ENCODE measurements around the gene ADAM12. TPM values are rescaled to one million over a fixed set of nuclear protein-coding genes. Genes with fewer than 3 reads are reported as not detected.

ADAM12 gene
- total and polyA plus RNA-seq, 2 donors, result 0.96 to 4.6 TPM

DNA sequence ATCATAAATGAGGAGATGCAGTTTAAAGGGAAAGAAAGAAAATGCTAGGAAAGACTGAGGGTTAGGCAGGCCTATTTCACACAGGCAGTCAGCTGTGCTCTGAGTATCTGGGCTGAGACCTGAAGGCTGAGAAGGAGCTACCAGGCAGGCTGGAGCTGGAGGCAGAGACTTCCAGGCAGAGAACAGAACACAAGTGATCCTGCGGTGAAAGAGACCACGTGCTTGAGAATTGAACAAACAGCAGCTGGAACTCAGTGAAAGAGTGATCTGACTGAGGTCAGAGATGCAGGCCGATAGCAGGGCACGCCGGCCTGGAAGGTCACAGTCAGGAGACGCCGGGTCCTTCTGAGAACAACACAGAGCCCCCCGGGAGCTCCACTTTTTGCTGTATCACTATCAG lies 147.8 kb downstream of the ADAM12 start:
- Histone ChIP-seq H3K27me3 (ENCODE audit: control insufficient read depth in 2 of 2, insufficient read depth in 1 of 2, low read length in 1 of 2) (no peaks in the 10 kb centered on the region), H3K36me3 (ENCODE audit: control insufficient read depth in 2 of 2, insufficient read depth in 2 of 2, low read length in 1 of 2) (no peaks in the 10 kb centered on the region), H3K4me3 (ENCODE audit: low read length in 2 of 2) (no peak overlapping the region), H3K4me1 (ENCODE audit: control insufficient read depth in 2 of 2, insufficient read depth in 2 of 2, low read length in 2 of 2) (peaks cover 0 to 7% of the 10 kb centered on the region in 2 donors), H3K27ac (ENCODE audit: low read depth in 1 of 2, low read length in 1 of 2) (no peak overlapping the region), H3K9me3 (ENCODE audit: control insufficient read depth in 2 of 2, insufficient read depth in 1 of 2, low read length in 1 of 2) (peaks cover 0 to 3% of the 10 kb centered on the region in 2 donors)
- no peak for DNase-seq (ENCODE audit: low read depth in 6 of 9, low spot score in 9 of 9)
- WGBS, result 94% methylated on average over 8 of the region's 8 CpGs

DNA sequence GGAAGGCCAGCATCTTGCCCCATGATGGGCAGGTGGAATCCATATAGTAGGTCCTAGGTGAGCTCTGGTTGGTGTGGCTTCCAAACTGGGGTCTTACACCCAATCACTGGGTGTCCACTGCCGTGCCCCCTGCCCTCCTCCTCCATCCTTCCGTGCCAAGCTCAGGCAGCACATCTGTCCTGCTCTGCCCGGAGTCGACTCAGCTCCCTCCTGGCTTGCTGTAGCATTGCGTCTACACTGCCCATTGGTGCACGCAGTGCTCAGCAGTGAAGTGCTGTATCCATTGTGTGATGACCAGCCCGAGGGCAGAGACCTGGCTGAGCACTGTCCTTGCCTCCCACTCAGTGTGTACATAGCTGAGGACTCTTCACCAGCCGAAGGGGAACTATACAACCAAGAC lies 148.4 kb downstream of the ADAM12 start:
- H3K4me1 ChIP-seq (ENCODE audit: control insufficient read depth in 2 of 2, insufficient read depth in 2 of 2, low read length in 2 of 2), result peaks cover 0 to 7% of the 10 kb centered on the region in 2 donors
- no peaks in the 10 kb centered on the region for H3K36me3 ChIP-seq (ENCODE audit: control insufficient read depth in 2 of 2, insufficient read depth in 2 of 2, low read length in 1 of 2)
- WGBS, result 93% methylated on average over 8 of the region's 8 CpGs
- no peaks in the 10 kb centered on the region for H3K27me3 ChIP-seq (ENCODE audit: control insufficient read depth in 2 of 2, insufficient read depth in 1 of 2, low read length in 1 of 2)
- no peak for DNase-seq (ENCODE audit: low read depth in 6 of 9, low spot score in 9 of 9)
- no peak overlapping the region for H3K4me3 ChIP-seq (ENCODE audit: low read length in 2 of 2)
- no peak overlapping the region for H3K27ac ChIP-seq (ENCODE audit: low read depth in 1 of 2, low read length in 1 of 2)
- H3K9me3 ChIP-seq (ENCODE audit: control insufficient read depth in 2 of 2, insufficient read depth in 1 of 2, low read length in 1 of 2), result peaks cover 0 to 8% of the 10 kb centered on the region in 2 donors

DNA sequence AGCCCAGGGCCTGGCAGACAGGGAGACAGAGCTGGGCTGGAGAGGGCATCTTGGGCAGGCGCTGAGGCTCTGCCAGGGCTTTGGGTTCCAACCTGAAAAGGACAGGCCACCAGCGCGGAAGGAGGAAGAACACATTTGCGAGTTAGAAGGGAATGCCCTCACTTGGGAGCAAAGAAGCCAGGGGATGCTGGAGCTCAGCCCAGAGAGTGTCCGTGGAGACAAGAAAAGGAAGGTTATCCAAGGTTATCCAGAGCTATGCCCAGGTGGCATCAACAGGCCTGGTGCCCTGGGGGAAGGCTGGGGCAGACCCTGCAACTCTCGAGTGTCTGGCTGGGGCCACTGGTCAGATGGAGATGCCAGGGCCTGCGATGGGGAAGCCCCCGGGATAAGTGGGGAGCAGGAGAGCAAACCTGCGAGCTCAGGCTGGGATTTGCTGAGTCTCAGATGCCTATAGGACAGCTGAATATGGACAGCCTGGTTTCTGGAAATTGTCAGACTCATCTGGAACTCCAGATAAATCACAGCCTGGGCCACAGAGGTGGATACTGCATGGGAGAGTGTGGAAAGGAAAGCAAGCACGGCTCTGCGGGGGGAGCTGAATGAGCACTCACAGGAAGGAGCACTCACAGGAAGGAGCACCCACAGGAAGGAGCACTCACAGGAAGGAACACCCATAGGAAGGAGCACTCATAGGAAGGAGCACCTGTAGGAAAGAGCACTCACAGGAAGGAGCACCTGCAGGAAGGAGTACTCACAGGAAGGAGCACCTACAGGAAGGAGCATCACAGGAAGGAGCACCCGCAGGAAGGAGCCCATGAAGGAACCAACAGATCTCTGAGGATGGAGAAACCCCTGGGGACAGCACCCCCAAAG lies 152.1 kb downstream of the ADAM12 start:
- Histone ChIP-seq H3K27me3 (ENCODE audit: control insufficient read depth in 2 of 2, insufficient read depth in 1 of 2, low read length in 1 of 2) (no peaks in the 10 kb centered on the region), H3K9me3 (ENCODE audit: control insufficient read depth in 2 of 2, insufficient read depth in 1 of 2, low read length in 1 of 2) (peaks cover 0 to 8% of the 10 kb centered on the region in 2 donors), H3K4me3 (ENCODE audit: low read length in 2 of 2) (no peak overlapping the region), H3K4me1 (ENCODE audit: control insufficient read depth in 2 of 2, insufficient read depth in 2 of 2, low read length in 2 of 2) (no peaks in the 10 kb centered on the region), H3K36me3 (ENCODE audit: control insufficient read depth in 2 of 2, insufficient read depth in 2 of 2, low read length in 1 of 2) (no peaks in the 10 kb centered on the region), H3K27ac (ENCODE audit: low read depth in 1 of 2, low read length in 1 of 2) (peak overlapping the region in 1 of 2 donors; percentile 3)
- no peak for DNase-seq (ENCODE audit: low read depth in 6 of 9, low spot score in 9 of 9)
- WGBS, result 94% methylated on average over 12 of the region's 12 CpGs

DNA sequence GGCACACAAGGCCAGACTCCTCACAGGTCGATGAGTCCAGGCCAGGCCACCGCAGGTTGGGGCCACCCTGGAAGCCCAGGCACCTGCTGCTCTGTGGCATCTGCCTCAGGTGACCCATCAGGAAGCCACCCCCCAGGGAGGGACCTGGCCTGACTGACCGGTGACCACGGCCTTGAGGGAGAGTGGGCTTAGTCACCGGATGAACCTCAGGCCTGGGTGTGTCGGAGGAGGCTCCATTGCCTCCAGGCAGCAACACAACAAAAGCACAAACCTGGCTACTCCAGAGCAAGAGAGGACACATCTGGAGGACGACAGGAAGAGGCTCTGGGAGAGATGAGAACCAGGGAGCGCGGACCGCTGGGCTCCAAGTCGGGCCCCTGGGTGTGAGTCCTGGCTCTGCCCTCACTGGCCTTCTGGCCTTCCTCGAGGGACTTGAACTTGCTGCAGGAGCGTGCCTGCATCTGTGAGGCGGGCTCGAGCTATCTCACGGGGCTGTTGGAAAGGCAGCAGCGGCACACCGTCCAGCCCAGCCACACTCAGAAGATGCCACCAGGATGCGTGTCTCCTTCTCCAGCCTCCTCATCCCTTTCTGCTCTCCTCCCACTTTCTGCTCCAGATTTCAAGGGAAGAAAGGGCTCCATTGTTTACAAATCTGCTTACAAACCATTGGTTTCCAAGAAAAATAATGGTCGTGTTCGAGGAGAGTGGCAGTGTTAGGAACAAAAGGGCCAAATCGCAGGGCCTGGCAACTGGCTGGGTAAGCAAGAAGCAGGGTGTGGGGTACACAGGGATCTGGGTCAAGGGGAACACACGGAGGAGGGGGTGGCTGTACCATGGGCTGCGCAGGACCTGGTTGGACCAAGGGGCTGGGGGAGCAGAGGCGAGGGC lies 152.9 kb downstream of the ADAM12 start:
- no peaks in the 10 kb centered on the region for H3K36me3 ChIP-seq (ENCODE audit: control insufficient read depth in 2 of 2, insufficient read depth in 2 of 2, low read length in 1 of 2)
- H3K27ac ChIP-seq (ENCODE audit: low read depth in 1 of 2, low read length in 1 of 2), result no peak overlapping the region
- H3K4me1 ChIP-seq (ENCODE audit: control insufficient read depth in 2 of 2, insufficient read depth in 2 of 2, low read length in 2 of 2), result no peaks in the 10 kb centered on the region
- WGBS, result 93% methylated on average over 25 of the region's 25 CpGs
- H3K27me3 ChIP-seq (ENCODE audit: control insufficient read depth in 2 of 2, insufficient read depth in 1 of 2, low read length in 1 of 2), result no peaks in the 10 kb centered on the region
- H3K4me3 ChIP-seq (ENCODE audit: low read length in 2 of 2), result no peak overlapping the region
- no peak for DNase-seq (ENCODE audit: low read depth in 6 of 9, low spot score in 9 of 9)
- peaks cover 0 to 8% of the 10 kb centered on the region in 2 donors for H3K9me3 ChIP-seq (ENCODE audit: control insufficient read depth in 2 of 2, insufficient read depth in 1 of 2, low read length in 1 of 2)

DNA sequence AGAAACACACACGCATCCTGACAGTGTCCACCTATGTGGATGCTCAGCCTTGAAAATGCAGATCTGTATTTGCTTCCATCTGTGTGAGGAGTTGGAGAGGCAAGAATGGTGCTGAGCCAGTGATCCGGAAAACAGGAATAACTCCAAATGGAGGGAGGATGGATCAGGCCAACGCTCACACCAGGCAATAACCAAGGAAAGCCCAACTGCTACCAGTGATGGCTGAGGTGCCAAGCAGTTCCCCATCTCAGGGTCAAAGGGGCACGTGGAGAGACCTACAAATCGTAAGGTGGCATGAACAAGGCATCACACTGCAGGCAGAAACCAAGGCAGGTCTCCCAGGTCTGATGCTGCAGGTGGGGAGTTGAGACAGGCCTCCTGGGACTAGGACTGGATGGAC lies 153.6 kb downstream of the ADAM12 start:
- Histone ChIP-seq H3K27me3 (ENCODE audit: control insufficient read depth in 2 of 2, insufficient read depth in 1 of 2, low read length in 1 of 2) (no peaks in the 10 kb centered on the region), H3K4me3 (ENCODE audit: low read length in 2 of 2) (no peak overlapping the region), H3K27ac (ENCODE audit: low read depth in 1 of 2, low read length in 1 of 2) (no peak overlapping the region), H3K4me1 (ENCODE audit: control insufficient read depth in 2 of 2, insufficient read depth in 2 of 2, low read length in 2 of 2) (no peaks in the 10 kb centered on the region), H3K36me3 (ENCODE audit: control insufficient read depth in 2 of 2, insufficient read depth in 2 of 2, low read length in 1 of 2) (no peaks in the 10 kb centered on the region), H3K9me3 (ENCODE audit: control insufficient read depth in 2 of 2, insufficient read depth in 1 of 2, low read length in 1 of 2) (peaks cover 0 to 8% of the 10 kb centered on the region in 2 donors)
- WGBS, result 87% methylated on average over 5 of the region's 5 CpGs
- no peak for DNase-seq (ENCODE audit: low read depth in 6 of 9, low spot score in 9 of 9)

DNA sequence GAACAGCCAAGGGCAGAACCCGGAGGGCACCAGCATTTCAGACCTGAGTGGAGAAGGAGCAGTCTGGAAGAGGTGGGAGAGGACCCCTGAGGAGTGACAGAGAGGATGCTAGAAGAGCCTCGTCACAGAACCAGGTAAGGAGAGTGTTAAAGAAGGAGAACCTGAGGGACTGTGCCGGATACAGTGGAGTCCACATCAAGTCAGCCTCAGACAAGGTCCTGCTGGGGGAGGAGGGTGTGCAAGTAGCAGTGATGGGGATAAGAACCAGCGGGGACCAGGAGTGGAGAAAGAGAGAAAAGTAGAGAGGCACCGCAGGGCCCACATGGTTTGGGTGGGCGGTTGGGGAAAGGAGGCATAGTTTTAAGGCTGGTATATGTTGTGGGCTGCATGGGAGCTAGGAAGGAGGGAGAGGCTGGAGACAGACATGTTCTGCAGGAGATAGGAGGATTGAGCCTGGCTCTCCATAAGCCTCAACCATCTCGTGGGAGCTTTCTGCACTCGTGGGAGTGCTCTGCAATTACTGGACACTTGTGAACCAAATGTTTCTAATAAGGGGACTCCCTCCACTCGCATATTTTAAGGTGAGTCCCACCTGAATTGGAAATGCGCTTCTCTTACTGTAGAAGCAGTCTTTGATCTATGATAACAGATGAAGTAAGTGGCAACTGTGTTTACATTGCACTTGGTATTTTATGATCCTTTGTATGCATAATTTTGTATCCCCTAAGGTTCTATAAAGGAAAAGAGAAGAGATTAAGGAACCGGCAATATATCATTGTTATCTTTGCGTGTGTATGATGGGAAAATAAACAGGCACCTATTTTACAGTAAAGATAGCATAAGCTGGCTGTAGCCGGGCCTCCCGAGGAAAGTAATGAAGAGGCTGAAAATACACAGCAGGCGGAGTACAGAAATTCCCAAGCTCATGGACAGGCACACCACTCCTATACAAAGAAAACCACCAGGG lies 154.8 kb downstream of the ADAM12 start:
- Histone ChIP-seq H3K36me3 (ENCODE audit: control insufficient read depth in 2 of 2, insufficient read depth in 2 of 2, low read length in 1 of 2) (no peaks in the 10 kb centered on the region), H3K9me3 (ENCODE audit: control insufficient read depth in 2 of 2, insufficient read depth in 1 of 2, low read length in 1 of 2) (peaks cover 0 to 8% of the 10 kb centered on the region in 2 donors), H3K27ac (ENCODE audit: low read depth in 1 of 2, low read length in 1 of 2) (no peak overlapping the region), H3K4me1 (ENCODE audit: control insufficient read depth in 2 of 2, insufficient read depth in 2 of 2, low read length in 2 of 2) (no peaks in the 10 kb centered on the region), H3K4me3 (ENCODE audit: low read length in 2 of 2) (no peak overlapping the region), H3K27me3 (ENCODE audit: control insufficient read depth in 2 of 2, insufficient read depth in 1 of 2, low read length in 1 of 2) (no peaks in the 10 kb centered on the region)
- 92% methylated on average over 15 of the region's 15 CpGs for WGBS
- DNase-seq (ENCODE audit: low read depth in 6 of 9, low spot score in 9 of 9), result no peak

DNA sequence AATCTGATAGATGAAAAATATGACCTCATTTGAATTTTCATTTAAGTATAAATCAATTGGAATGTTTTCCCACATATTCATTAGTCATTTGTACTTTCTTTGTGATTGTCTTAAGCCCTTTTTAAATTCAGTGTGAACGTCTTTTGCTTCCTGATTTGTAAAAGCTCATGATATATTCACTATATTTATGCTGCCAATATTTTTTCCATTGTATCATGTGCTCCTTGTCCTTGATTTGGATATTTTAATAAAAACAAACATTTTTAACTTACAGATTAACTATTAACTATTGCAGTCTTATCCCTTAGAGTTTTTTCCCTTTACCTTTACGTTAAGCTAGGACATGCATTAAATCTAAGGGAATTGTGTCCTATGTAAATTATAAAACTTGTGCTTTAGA lies 157.7 kb downstream of the ADAM12 start:
- WGBS, result 92% methylated on average over 2 of the region's 2 CpGs
- Histone ChIP-seq H3K27ac (ENCODE audit: low read depth in 1 of 2, low read length in 1 of 2) (no peak overlapping the region), H3K27me3 (ENCODE audit: control insufficient read depth in 2 of 2, insufficient read depth in 1 of 2, low read length in 1 of 2) (no peaks in the 10 kb centered on the region), H3K36me3 (ENCODE audit: control insufficient read depth in 2 of 2, insufficient read depth in 2 of 2, low read length in 1 of 2) (no peaks in the 10 kb centered on the region), H3K4me1 (ENCODE audit: control insufficient read depth in 2 of 2, insufficient read depth in 2 of 2, low read length in 2 of 2) (no peaks in the 10 kb centered on the region), H3K4me3 (ENCODE audit: low read length in 2 of 2) (no peak overlapping the region), H3K9me3 (ENCODE audit: control insufficient read depth in 2 of 2, insufficient read depth in 1 of 2, low read length in 1 of 2) (peaks cover 0 to 6% of the 10 kb centered on the region in 2 donors)
- no peak for DNase-seq (ENCODE audit: low read depth in 6 of 9, low spot score in 9 of 9)

DNA sequence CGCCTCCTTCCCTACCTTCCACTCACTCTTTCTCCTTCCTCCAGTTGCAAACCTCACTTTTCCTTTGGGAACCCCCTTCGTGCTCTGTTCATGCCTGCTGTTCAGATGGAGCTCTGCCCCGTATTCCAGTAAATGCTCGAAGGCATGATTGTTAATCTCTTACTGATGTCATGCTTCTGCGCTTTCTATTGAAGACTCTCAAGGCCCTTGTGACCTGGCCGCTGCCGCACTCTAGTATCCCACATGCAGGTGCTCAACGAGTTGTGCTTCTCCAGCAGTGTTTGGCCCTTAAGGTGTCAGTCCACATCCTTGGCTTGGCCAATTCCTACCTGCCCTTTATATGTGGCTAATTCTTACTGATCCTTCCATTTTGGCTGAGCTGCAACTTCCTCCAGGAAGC lies 158.6 kb downstream of the ADAM12 start:
- Histone ChIP-seq H3K27me3 (ENCODE audit: control insufficient read depth in 2 of 2, insufficient read depth in 1 of 2, low read length in 1 of 2) (no peaks in the 10 kb centered on the region), H3K27ac (ENCODE audit: low read depth in 1 of 2, low read length in 1 of 2) (no peak overlapping the region), H3K4me3 (ENCODE audit: low read length in 2 of 2) (no peak overlapping the region), H3K36me3 (ENCODE audit: control insufficient read depth in 2 of 2, insufficient read depth in 2 of 2, low read length in 1 of 2) (no peaks in the 10 kb centered on the region), H3K4me1 (ENCODE audit: control insufficient read depth in 2 of 2, insufficient read depth in 2 of 2, low read length in 2 of 2) (no peaks in the 10 kb centered on the region), H3K9me3 (ENCODE audit: control insufficient read depth in 2 of 2, insufficient read depth in 1 of 2, low read length in 1 of 2) (no peaks in the 10 kb centered on the region)
- WGBS, result 94% methylated on average over 8 of the region's 8 CpGs
- DNase-seq (ENCODE audit: low read depth in 6 of 9, low spot score in 9 of 9), result no peak

All from thymus (tissue), 11 donors.